ENCODE results near the gene PTEN.

DNA sequence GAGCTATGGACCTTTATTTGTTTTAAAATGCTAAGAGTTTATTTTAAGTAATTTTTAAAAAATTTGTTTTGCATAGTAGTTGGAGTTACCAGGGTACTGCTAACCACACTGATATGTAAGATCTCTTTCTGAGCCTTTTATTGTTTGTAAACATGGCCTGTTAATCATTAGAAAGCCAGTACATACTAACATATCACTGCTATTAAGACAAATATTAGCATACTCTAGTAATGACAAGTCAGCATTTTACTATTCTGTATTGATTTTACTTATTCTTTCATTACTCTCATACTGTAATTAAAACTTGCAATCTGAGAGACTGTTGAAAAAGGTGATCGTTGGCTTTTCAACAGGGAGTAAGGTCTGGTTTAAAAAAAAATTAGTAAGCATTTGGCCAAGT lies 66.7 kb downstream of the PTEN start:
- TF ChIP-seq, protein P1, sequence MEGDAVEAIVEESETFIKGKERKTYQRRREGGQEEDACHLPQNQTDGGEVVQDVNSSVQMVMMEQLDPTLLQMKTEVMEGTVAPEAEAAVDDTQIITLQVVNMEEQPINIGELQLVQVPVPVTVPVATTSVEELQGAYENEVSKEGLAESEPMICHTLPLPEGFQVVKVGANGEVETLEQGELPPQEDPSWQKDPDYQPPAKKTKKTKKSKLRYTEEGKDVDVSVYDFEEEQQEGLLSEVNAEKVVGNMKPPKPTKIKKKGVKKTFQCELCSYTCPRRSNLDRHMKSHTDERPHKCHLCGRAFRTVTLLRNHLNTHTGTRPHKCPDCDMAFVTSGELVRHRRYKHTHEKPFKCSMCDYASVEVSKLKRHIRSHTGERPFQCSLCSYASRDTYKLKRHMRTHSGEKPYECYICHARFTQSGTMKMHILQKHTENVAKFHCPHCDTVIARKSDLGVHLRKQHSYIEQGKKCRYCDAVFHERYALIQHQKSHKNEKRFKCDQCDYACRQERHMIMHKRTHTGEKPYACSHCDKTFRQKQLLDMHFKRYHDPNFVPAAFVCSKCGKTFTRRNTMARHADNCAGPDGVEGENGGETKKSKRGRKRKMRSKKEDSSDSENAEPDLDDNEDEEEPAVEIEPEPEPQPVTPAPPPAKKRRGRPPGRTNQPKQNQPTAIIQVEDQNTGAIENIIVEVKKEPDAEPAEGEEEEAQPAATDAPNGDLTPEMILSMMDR (IDR thresholded peaks at IDR 0.05; ENCODE audit: low read length), result no peak
- no peak for TF ChIP-seq EZH2 (optimal IDR thresholded peaks at IDR 0.05; ENCODE audit: low read depth, low read length)
- no peak for TF ChIP-seq EZH2phosphoT487 (IDR thresholded peaks at IDR 0.05; ENCODE audit: low read length)
